Right lobe of liver (tissue), 6 donors: ENCODE data around the gene WASHC4. TPM values are rescaled to one million over a fixed set of nuclear protein-coding genes. Genes with fewer than 3 reads are reported as not detected.

ENCODE experiments used
- ATAC-seq, 4 donors: fragments of 200-7000 bp; cut with Tn5 transposase; one replicate each; pipeline ENCODE4 v1.9.1; 2020; ENCODE audit warnings: mild to moderate bottlenecking in 4 of 4, moderate library complexity in 4 of 4
- DNase-seq, 3 donors: peaks; one replicate each; pipeline ENCODE4 v3.0.0-alpha.2; 2020
- H3K27ac ChIP-seq, 3 donors: fragments of 200-600 bp; one replicate each; pipeline ENCODE4 v1.8.0; 2022
- H3K27me3 ChIP-seq, 2 donors: fragments of 200-600 bp; one replicate each; pipeline ENCODE4 v1.8.0; 2022
- H3K36me3 ChIP-seq, 4 donors: fragments of 200-600 bp; sonication (generic) in 1 of 4; one replicate each; pipeline versions ENCODE4 v1.5.1 to v1.8.0; 2017 to 2022; ENCODE audit warnings: control low read depth in 1 of 4
- H3K4me1 ChIP-seq, 4 donors: fragments of 200-600 bp; sonication (generic) in 1 of 4; one replicate each; pipeline versions ENCODE4 v1.5.1 to v1.8.0; 2017 to 2022; ENCODE audit warnings: control low read depth in 1 of 4
- H3K4me3 ChIP-seq, 3 donors: fragments of 200-600 bp; one replicate each; pipeline ENCODE4 v1.8.0; 2022
- H3K9me3 ChIP-seq, 4 donors: fragments of 200-600 bp; sonication (generic) in 1 of 4; one replicate each; pipeline versions ENCODE4 v1.5.1 to v1.8.0; 2017 to 2022; ENCODE audit warnings: control low read depth in 1 of 4
- POLR2A ChIP-seq: fragments of 450-650 bp; IDR thresholded peaks from one replicate; pipeline ENCODE4 v1.6.1; 2017; ENCODE audit warnings: antibody characterized with exemption, mild to moderate bottlenecking
- WGBS: methylation state at CpG from one replicate; pipeline ENCODE4 v1.1.6; 2018; ENCODE audit warnings: low coverage, low lambda C conversion rate; ENCODE audit not compliant: insufficient coverage; ENCODE audit errors: missing lambda C conversion rate; 5-methylcytosine and 5-hydroxymethylcytosine counted together
- intact Hi-C, 2 donors: fragments of 100-400 bp; cut with DNase I; formaldehyde crosslinking; loops; one replicate each; pipeline versions ENCODE4 v1.11.2 to v1.14.1; 2022
- total RNA-seq, 6 experiments: library from RNA; depleted of rRNA in 2 of 6; stranded (reverse); fragments of >200 nt in 2 of 6; fragmentation: NEBNext Ultra II Directional in 3 of 6; extraction: Animal tissue kit (Norgen Biotek cat#: 25700) in 3 of 6; gene quantifications; one replicate each; pipeline versions ENCODE4 v1.1.0 to v1.2.4, GENCODE V29; 2016 to 2023
- TF ChIP-seq, protein P1 (sequence below), 4 donors: fragments of 200-600 bp in 3 of 4; fragments of 450-650 bp in 1 of 4; IDR thresholded peaks; one replicate each; pipeline versions ENCODE4 v1.5.1 to v1.8.0; 2016 to 2022; ENCODE audit warnings: antibody characterized with exemption in 4 of 4, mild to moderate bottlenecking in 2 of 4
- donor health status: DM: no; HTN: yes; CAD: no.
- donor health status: DM: no; HTN: no; CAD: no.
- donor health status: DM: no; HTN: no; CAD: no.
- donor health status: DM: no; HTN: yes; CAD: no.
- donor health status: DM: no; HTN: yes; CAD: no.

The WASHC4 gene
- total RNA-seq, 6 experiments from 2014 or later: 24.4 to 51.4 (median 36.2) TPM

DNA sequence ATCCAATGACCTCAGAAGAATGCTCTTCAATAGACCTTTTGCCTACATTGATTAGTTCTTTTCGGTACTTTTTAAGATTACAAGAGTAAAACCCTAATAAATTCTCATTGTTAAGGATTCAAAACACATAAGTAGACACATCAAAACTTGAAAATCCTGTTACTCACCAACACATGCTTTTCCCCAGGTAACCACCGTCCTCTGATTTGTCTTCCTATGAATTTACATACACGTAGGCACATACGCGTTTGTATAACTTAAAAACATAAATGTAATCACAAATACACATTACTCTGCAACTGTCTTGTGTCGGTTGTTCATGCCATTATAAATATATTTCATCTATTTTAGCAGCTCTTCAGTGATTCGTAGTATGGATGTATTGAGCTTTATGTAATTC, 910 bp upstream of the WASHC4 start:
- WGBS: 18% methylated on average over 7 of the region's 7 CpGs

DNA sequence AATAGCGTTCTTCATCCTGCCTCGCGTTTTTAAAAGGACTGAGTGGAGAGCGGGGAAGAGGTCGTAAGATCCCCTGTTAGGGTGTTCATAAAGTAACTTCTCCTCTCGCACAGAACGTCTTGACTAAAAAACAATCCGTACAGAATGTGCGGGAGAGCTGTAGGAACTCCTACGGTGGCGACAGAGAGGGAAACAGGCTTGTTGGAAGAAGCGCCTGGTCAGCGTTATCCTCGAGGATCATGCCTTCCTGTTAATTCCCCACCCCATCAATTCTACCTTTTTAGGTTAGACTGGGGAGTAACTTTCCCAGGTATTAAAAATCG, 399 bp upstream of the WASHC4 start:
- Histone ChIP-seq H3K36me3 (peaks cover 0 to 5% (median 1%) of the 10 kb centered on the region in 4 donors), H3K4me3 (peak overlapping the region; percentile 60 to 91 (median 91)), H3K27ac (peak overlapping the region; percentile 58 to 95 (median 90)), H3K4me1 (peaks cover 0 to 30% (median 3%) of the 10 kb centered on the region in 4 donors), H3K9me3 (no peaks in the 10 kb centered on the region), H3K27me3 (no peaks in the 10 kb centered on the region)
- intact Hi-C loops: no loop called here
- DNase-seq: no peak
- peak; percentile 43 to 53 (median 48) for ATAC-seq
- WGBS: 3% methylated on average over 15 of the region's 15 CpGs
- TF ChIP-seq POLR2A: no peak
- TF ChIP-seq, protein P1, sequence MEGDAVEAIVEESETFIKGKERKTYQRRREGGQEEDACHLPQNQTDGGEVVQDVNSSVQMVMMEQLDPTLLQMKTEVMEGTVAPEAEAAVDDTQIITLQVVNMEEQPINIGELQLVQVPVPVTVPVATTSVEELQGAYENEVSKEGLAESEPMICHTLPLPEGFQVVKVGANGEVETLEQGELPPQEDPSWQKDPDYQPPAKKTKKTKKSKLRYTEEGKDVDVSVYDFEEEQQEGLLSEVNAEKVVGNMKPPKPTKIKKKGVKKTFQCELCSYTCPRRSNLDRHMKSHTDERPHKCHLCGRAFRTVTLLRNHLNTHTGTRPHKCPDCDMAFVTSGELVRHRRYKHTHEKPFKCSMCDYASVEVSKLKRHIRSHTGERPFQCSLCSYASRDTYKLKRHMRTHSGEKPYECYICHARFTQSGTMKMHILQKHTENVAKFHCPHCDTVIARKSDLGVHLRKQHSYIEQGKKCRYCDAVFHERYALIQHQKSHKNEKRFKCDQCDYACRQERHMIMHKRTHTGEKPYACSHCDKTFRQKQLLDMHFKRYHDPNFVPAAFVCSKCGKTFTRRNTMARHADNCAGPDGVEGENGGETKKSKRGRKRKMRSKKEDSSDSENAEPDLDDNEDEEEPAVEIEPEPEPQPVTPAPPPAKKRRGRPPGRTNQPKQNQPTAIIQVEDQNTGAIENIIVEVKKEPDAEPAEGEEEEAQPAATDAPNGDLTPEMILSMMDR (IDR thresholded peaks at IDR 0.05): no peak

More for the DNA sequence above, 910 bp upstream of the WASHC4 start:
- H3K27me3 ChIP-seq: no peaks in the 10 kb centered on the region
- no peaks in the 10 kb centered on the region for H3K9me3 ChIP-seq
- ATAC-seq: no peak
- H3K4me1 ChIP-seq: peaks cover 0 to 30% (median 3%) of the 10 kb centered on the region in 4 donors
- H3K27ac ChIP-seq: peak overlapping the region in 1 of 3 donors; percentile 58
- no peaks in the 10 kb centered on the region for H3K36me3 ChIP-seq
- intact Hi-C loops: no loop called here
- DNase-seq: no peak
- peak overlapping the region; percentile 60 to 91 (median 91) for H3K4me3 ChIP-seq
- TF ChIP-seq POLR2A: no peak
- TF ChIP-seq, protein P1 (IDR thresholded peaks at IDR 0.05): no peak

DNA sequence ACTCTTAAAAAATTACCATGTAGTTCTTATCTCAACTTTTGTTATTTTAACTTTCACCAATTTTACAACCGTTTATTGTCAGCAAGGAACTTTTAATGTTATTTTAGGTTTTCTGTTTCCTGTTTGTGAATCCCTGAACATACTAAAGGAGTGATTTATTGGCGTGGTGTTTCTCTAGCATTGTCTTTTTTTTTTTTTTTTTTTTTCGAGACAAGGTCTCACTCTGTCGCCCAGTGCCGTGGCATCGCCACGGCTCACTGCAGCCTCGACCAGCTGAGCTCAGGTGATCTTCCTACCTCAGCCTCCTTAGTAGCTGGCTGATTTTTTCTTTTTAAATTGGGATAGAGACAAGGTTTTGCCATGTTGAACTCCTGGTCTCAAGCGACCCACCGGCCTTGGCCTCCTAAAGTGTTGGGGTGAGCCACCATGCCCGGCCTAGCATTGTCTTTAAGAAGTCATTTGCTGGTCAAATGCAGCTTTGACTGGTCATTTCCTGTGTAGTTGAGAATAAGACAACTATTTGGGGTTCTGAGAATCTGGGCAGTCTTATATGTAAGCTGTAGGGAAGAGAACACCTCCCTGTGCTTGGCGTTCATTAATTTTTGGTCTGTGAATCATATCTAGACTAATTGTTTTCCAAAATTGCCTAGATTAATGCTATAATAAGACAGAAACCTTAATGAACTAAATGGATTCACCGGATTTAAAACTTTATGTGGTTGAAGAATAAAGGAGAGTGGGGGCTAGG, 2.1 kb downstream of the WASHC4 start:
- peaks cover 0 to 5% (median 3%) of the 10 kb centered on the region in 4 donors for H3K36me3 ChIP-seq
- H3K4me3 ChIP-seq: peak overlapping the region in 2 of 3 donors; percentile 91
- intact Hi-C loops: no loop called here
- ATAC-seq (no peak), DNase-seq (no peak)
- WGBS: 40% methylated on average over 13 of the region's 13 CpGs
- peak overlapping the region in 2 of 3 donors; percentile 9 to 95 for H3K27ac ChIP-seq
- H3K4me1 ChIP-seq: peaks cover 0 to 30% (median 3%) of the 10 kb centered on the region in 4 donors
- TF ChIP-seq POLR2A: no peak
- TF ChIP-seq, protein P1 (IDR thresholded peaks at IDR 0.05): no peak
- no peaks in the 10 kb centered on the region for H3K9me3 ChIP-seq
- H3K27me3 ChIP-seq: no peaks in the 10 kb centered on the region

DNA sequence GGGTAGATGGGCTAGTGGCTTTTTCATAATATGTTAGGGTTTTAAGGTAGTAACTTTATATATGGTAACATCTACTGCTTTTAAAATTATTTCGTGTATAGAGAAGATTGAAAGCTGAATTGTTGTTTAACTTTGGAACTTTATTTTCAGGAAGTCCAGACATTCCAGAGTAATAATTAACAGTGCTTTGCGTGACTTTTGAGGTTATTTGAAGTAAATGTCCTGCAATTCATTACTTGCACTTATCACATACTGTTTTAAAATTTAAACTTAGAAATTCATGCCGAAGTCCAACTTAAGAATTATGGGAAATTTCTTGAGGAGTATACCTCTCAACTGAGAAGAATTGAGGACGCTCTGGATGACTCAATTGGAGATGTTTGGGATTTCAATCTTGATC, 3.3 kb downstream of the WASHC4 start:
- Histone ChIP-seq H3K4me1 (peaks cover 0 to 30% (median 3%) of the 10 kb centered on the region in 4 donors), H3K27ac (peak overlapping the region in 1 of 3 donors; percentile 9), H3K9me3 (no peaks in the 10 kb centered on the region), H3K27me3 (no peaks in the 10 kb centered on the region), H3K4me3 (no peak overlapping the region), H3K36me3 (peaks cover 0 to 15% (median 5%) of the 10 kb centered on the region in 4 donors)
- DNase-seq (no peak), ATAC-seq (no peak)
- no peak for TF ChIP-seq POLR2A
- TF ChIP-seq, protein P1 (IDR thresholded peaks at IDR 0.05): no peak
- 26% methylated on average over 4 of the region's 4 CpGs for WGBS
- intact Hi-C loops: no loop called here
